ENCODE measurements around the gene LCA5. TPM values are rescaled to one million over a fixed set of nuclear protein-coding genes. Genes with fewer than 3 reads are reported as not detected.

Gene LCA5
- total RNA-seq, 1 experiment from 2014 or later: 2.0 TPM

DNA sequence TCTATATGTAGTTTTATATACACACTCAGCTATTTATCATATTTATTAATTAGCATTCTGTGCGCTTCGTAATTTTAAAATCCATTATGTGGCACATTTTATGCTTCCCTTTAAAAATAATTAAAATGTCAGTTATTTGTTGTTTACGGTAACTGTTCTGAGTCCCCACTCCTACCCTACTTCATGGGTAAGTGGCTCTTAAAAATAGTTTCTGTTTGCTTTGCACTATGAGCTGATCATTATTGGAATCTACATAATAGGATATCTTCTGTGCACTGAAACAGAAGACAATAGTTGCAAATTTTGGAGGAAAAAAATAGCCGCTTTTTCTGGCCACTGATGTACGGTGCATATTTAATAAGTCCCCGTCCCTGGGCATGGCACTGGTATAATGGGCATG lies 25.2 kb downstream of the LCA5 start:
- TF ChIP-seq RAD21 (IDR thresholded peaks at IDR 0.05; ENCODE audit: low read depth) (no peak), ELF1 (IDR thresholded peaks at IDR 0.05; ENCODE audit: borderline replicate concordance, low read depth) (no peak), POLR2A (IDR thresholded peaks at IDR 0.05; ENCODE audit: borderline replicate concordance, extremely low read depth, insufficient read depth, insufficient read length) (no peak), EZH2 (IDR thresholded peaks at IDR 0.05) (no peak), POLR2AphosphoS5 (IDR thresholded peaks at IDR 0.05; ENCODE audit: low read depth, low read length) (no peak), CEBPB (IDR thresholded peaks at IDR 0.05; ENCODE audit: low read depth) (no peak)
- TF ChIP-seq, protein P1, sequence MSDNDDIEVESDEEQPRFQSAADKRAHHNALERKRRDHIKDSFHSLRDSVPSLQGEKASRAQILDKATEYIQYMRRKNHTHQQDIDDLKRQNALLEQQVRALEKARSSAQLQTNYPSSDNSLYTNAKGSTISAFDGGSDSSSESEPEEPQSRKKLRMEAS (IDR thresholded peaks at IDR 0.05): no peak
- no peaks in the 10 kb centered on the region for H3K27me3 ChIP-seq (ENCODE audit: insufficient read depth, low read length)
- no peak overlapping the region for H2AFZ ChIP-seq (ENCODE audit: low read depth, low read length, poor library complexity, severe bottlenecking)
- RAD21 ChIA-PET (ENCODE audit: low non-redundant PET in 1 of 2, low total read pairs in 2 of 2, uncharacterized antibody in 2 of 2, unreplicated experiment in 2 of 2): no interaction called here
- H3K79me2 ChIP-seq (ENCODE audit: insufficient read depth, low read length): no peaks in the 10 kb centered on the region
- H3K4me1 ChIP-seq (ENCODE audit: control insufficient read depth in 1 of 2, insufficient read depth in 2 of 2, low read length in 2 of 2): no peaks in the 10 kb centered on the region
- no peaks in the 10 kb centered on the region for H4K20me1 ChIP-seq (ENCODE audit: insufficient read depth)
- DNase-seq (ENCODE audit: low read depth, low spot score): no peak
- BruUV-seq (replicated peaks): no TSS peak
- H3K27ac ChIP-seq (ENCODE audit: low read depth, low read length): no peak overlapping the region
- H3K9me2 ChIP-seq (ENCODE audit: insufficient read depth): no peaks in the 10 kb centered on the region
- intact Hi-C loops (cut with micrococcal nuclease): no loop called here
- no peaks in the 10 kb centered on the region for H3K9me3 ChIP-seq (ENCODE audit: control insufficient read depth in 1 of 2, insufficient read depth in 1 of 2, low read depth in 1 of 2, low read length in 2 of 2)
- H3K36me3 ChIP-seq (ENCODE audit: control insufficient read depth in 1 of 2, insufficient read depth in 2 of 2, low read length in 2 of 2): no peaks in the 10 kb centered on the region
- no peak for ATAC-seq
- H3K4me3 ChIP-seq (replicated peaks in 1 of 2; ENCODE audit: low read depth in 1 of 2, low read length in 2 of 2): no peak overlapping the region
- no peak overlapping the region for H3K4me2 ChIP-seq (ENCODE audit: low read length)
- H3K9ac ChIP-seq (ENCODE audit: low read length): no peak overlapping the region
- CTCF ChIA-PET: no interaction called here
- POLR2A ChIA-PET: no interaction called here

DNA sequence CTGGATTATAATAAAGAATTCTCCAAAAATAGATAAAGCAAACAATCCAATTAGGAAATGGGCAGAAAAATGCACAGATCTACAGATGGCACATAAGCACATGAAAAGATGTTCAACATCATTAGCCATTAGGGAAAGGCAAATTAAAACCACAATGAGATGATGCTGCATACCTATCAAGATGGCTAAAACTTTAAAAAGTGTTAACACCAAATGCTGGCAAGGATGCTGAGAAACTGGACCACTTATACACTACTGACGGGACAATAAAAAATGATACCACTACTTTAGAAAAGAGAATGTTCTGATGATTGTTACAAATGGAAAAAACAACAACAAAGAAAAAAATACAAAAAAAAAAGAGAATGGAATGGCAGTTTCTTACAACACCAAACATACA lies 26.5 kb downstream of the LCA5 start:
- no peaks in the 10 kb centered on the region for H3K79me2 ChIP-seq (ENCODE audit: insufficient read depth, low read length)
- TF ChIP-seq FOSL1 (IDR thresholded peaks at IDR 0.05; ENCODE audit: low read depth) (no peak), JUND (IDR thresholded peaks at IDR 0.05) (no peak), TCF7L2 (IDR thresholded peaks at IDR 0.05; ENCODE audit: borderline replicate concordance, extremely low read depth, insufficient read depth, insufficient read length) (no peak), EZH2phosphoT487 (IDR thresholded peaks at IDR 0.05; ENCODE audit: borderline replicate concordance) (no peak), ZNF274 (IDR thresholded peaks at IDR 0.05; ENCODE audit: low read depth, low read length) (no peak), EGR1 (IDR thresholded peaks at IDR 0.05; ENCODE audit: low read depth) (no peak), EZH2 (IDR thresholded peaks at IDR 0.05) (no peak), ZFX (IDR thresholded peaks at IDR 0.05) (no peak), ELF1 (IDR thresholded peaks at IDR 0.05; ENCODE audit: borderline replicate concordance, low read depth) (no peak), RAD21 (IDR thresholded peaks at IDR 0.05; ENCODE audit: low read depth) (no peak), YY1 (IDR thresholded peaks at IDR 0.05; ENCODE audit: extremely low read depth, insufficient replicate concordance, low read depth, low read length) (no peak)
- TF ChIP-seq, protein P2, sequence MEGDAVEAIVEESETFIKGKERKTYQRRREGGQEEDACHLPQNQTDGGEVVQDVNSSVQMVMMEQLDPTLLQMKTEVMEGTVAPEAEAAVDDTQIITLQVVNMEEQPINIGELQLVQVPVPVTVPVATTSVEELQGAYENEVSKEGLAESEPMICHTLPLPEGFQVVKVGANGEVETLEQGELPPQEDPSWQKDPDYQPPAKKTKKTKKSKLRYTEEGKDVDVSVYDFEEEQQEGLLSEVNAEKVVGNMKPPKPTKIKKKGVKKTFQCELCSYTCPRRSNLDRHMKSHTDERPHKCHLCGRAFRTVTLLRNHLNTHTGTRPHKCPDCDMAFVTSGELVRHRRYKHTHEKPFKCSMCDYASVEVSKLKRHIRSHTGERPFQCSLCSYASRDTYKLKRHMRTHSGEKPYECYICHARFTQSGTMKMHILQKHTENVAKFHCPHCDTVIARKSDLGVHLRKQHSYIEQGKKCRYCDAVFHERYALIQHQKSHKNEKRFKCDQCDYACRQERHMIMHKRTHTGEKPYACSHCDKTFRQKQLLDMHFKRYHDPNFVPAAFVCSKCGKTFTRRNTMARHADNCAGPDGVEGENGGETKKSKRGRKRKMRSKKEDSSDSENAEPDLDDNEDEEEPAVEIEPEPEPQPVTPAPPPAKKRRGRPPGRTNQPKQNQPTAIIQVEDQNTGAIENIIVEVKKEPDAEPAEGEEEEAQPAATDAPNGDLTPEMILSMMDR (IDR thresholded peaks at IDR 0.05 in 2 of 3, conservative IDR thresholded peaks at IDR 0.05 in 1 of 3; ENCODE audit: borderline replicate concordance in 1 of 3, insufficient read depth in 1 of 3, low read depth in 2 of 3, low read length in 2 of 3): no peak
- TF ChIP-seq, protein P3, sequence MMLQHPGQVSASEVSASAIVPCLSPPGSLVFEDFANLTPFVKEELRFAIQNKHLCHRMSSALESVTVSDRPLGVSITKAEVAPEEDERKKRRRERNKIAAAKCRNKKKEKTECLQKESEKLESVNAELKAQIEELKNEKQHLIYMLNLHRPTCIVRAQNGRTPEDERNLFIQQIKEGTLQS (IDR thresholded peaks at IDR 0.05): no peak
- H3K27me3 ChIP-seq (ENCODE audit: insufficient read depth, low read length): no peaks in the 10 kb centered on the region
- H3K36me3 ChIP-seq (ENCODE audit: control insufficient read depth in 1 of 2, insufficient read depth in 2 of 2, low read length in 2 of 2): no peaks in the 10 kb centered on the region
- BruUV-seq (replicated peaks): no TSS peak
- no peaks in the 10 kb centered on the region for H4K20me1 ChIP-seq (ENCODE audit: insufficient read depth)
- no peaks in the 10 kb centered on the region for H3K9me3 ChIP-seq (ENCODE audit: control insufficient read depth in 1 of 2, insufficient read depth in 1 of 2, low read depth in 1 of 2, low read length in 2 of 2)
- H3K9me2 ChIP-seq (ENCODE audit: insufficient read depth): no peaks in the 10 kb centered on the region
- intact Hi-C loops (cut with micrococcal nuclease): no loop called here
- ChIA-PET CTCF (no interaction called here), RAD21 (ENCODE audit: low non-redundant PET in 1 of 2, low total read pairs in 2 of 2, uncharacterized antibody in 2 of 2, unreplicated experiment in 2 of 2) (no interaction called here), POLR2A (no interaction called here)
- H3K4me1 ChIP-seq (ENCODE audit: control insufficient read depth in 1 of 2, insufficient read depth in 2 of 2, low read length in 2 of 2): no peaks in the 10 kb centered on the region
- H2AFZ ChIP-seq (ENCODE audit: low read depth, low read length, poor library complexity, severe bottlenecking): no peak overlapping the region
- no peak overlapping the region for H3K4me2 ChIP-seq (ENCODE audit: low read length)
- H3K4me3 ChIP-seq (replicated peaks in 1 of 2; ENCODE audit: low read depth in 1 of 2, low read length in 2 of 2): no peak overlapping the region
- no peak overlapping the region for H3K27ac ChIP-seq (ENCODE audit: low read depth, low read length)
- DNase-seq (ENCODE audit: low read depth, low spot score) (no peak), ATAC-seq (no peak)
- no peak overlapping the region for H3K9ac ChIP-seq (ENCODE audit: low read length)
